SU-DHL-6 (cell line): ENCODE results near the gene TCEAL1.

ENCODE experiments used
- EZH2phosphoT487 ChIP-seq: fragments of 200-600 bp; sonication (generic), shearing (Covaris generic); conservative IDR thresholded peaks from 2 replicates; pipeline ENCODE4 v1.6.1; 2018; ENCODE audit warnings: mild to moderate bottlenecking, antibody characterized with exemption, low read length, moderate library complexity, mixed read lengths
- TF ChIP-seq, protein P1 (sequence below): fragments of 200-600 bp; sonication (generic); IDR thresholded peaks from one replicate; pipeline ENCODE4 v1.5.1; 2017; ENCODE audit warnings: antibody characterized with exemption, mild to moderate bottlenecking, low read length, moderate library complexity; ENCODE audit not compliant: insufficient read depth, poor library complexity, severe bottlenecking

DNA sequence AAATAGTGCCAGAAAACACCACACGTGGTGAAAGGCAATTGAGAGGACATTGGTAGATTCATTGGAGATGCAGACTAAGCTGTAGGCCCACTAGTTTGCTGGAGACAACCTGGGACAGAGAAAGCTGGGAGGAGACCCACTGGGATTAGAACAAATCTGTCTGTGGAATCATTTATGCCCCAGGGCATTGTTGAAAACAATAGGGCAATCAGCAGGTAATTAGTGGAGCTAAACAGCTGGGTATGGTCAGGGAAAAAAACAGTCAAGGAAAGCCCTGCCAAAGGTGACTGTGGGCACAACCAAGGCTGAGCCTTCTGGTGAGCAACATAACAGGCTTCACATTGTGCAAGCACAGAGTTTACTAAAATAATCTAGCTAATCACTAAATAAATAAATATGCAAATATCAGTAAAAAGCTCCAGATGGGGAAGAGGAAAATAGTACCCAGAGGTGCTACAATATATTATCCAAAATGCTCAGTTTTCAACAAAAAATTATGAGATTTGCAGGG, 12.0 kb upstream of the TCEAL1 start:
- TF ChIP-seq, protein P1, sequence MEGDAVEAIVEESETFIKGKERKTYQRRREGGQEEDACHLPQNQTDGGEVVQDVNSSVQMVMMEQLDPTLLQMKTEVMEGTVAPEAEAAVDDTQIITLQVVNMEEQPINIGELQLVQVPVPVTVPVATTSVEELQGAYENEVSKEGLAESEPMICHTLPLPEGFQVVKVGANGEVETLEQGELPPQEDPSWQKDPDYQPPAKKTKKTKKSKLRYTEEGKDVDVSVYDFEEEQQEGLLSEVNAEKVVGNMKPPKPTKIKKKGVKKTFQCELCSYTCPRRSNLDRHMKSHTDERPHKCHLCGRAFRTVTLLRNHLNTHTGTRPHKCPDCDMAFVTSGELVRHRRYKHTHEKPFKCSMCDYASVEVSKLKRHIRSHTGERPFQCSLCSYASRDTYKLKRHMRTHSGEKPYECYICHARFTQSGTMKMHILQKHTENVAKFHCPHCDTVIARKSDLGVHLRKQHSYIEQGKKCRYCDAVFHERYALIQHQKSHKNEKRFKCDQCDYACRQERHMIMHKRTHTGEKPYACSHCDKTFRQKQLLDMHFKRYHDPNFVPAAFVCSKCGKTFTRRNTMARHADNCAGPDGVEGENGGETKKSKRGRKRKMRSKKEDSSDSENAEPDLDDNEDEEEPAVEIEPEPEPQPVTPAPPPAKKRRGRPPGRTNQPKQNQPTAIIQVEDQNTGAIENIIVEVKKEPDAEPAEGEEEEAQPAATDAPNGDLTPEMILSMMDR, result no peak
- TF ChIP-seq EZH2phosphoT487, result no peak
